H1 (cell line): ENCODE data around the gene SLC7A8. TPM values are rescaled to one million over a fixed set of nuclear protein-coding genes. Genes with fewer than 3 reads are reported as not detected.
A peak's percentile ranks its signal among the peaks of the same experiment; 100 is the strongest.

Experiments used
- CTCF ChIA-PET: fragments of 300-600 bp; sonication (Branson Sonifier 250); formaldehyde crosslinking; loops from one replicate; lab custom pipeline; 2021; ENCODE audit not compliant: partially characterized antibody; lab: Charles Lee
- POLR2A ChIA-PET: fragments of 300-600 bp; sonication (Branson Sonifier 250); formaldehyde crosslinking; loops from one replicate; lab custom pipeline; 2021; ENCODE audit warnings: inconsistent platforms; ENCODE audit not compliant: partially characterized antibody; lab: Charles Lee
- DNase-seq, 2 experiments: peaks; one replicate each; pipeline versions ENCODE4 v3.0.0 to v3.0.0-alpha.2; 2010 to 2022; ENCODE audit warnings: low spot score in 2 of 2, low read depth in 1 of 2, mixed read lengths in 1 of 2
- FAIRE-seq: peaks from 2 replicates; lab custom pipeline; 2011; peaks lifted over from hg19 to GRCh38; lab: Jason Lieb, UNC
- H2AFZ ChIP-seq: 2 replicates; pipeline ENCODE4 v1.8.1; 2012; ENCODE audit warnings: low read length, inconsistent platforms
- H2AK5ac ChIP-seq: 2 replicates; pipeline ENCODE4 v1.6.1; 2013; ENCODE audit warnings: low read depth, low read length
- H2BK120ac ChIP-seq: replicated peaks from 2 replicates; pipeline ENCODE3; 2013; ENCODE audit warnings: low read depth, low read length, inconsistent platforms
- H2BK12ac ChIP-seq: 2 replicates; pipeline ENCODE4 v1.6.1; 2013; ENCODE audit warnings: low read depth, low read length
- H2BK15ac ChIP-seq: 2 replicates; pipeline ENCODE4 v1.6.1; 2013; ENCODE audit warnings: low read length
- H2BK20ac ChIP-seq: 2 replicates; pipeline ENCODE4 v1.6.1; 2013; ENCODE audit warnings: low read length
- H2BK5ac ChIP-seq: 2 replicates; pipeline ENCODE4 v1.6.1; 2013; ENCODE audit warnings: low read depth, low read length
- H3K14ac ChIP-seq: 2 replicates; pipeline ENCODE4 v1.6.1; 2013; ENCODE audit warnings: inconsistent platforms; ENCODE audit not compliant: insufficient read length
- H3K18ac ChIP-seq: 2 replicates; pipeline ENCODE4 v1.6.1; 2013; ENCODE audit warnings: low read length; ENCODE audit errors: extremely low read depth
- H3K23ac ChIP-seq: 2 replicates; pipeline ENCODE4 v1.6.1; 2013; ENCODE audit warnings: inconsistent platforms; ENCODE audit not compliant: insufficient read length
- H3K23me2 ChIP-seq: 2 replicates; pipeline ENCODE4 v1.6.1; 2013; ENCODE audit warnings: low read depth, low read length
- H3K27ac ChIP-seq: 2 replicates; pipeline ENCODE4 v1.6.1; 2011; ENCODE audit warnings: low read depth, low read length, inconsistent platforms
- H3K27me3 ChIP-seq, 4 experiments: replicated peaks in 1 of 4; 1 replicate in 1 of 4; 2 replicates in 3 of 4; pipeline versions ENCODE4 v1.6.1 to v1.8.1; 2011 to 2013; ENCODE audit warnings: low read length in 3 of 4, mild to moderate bottlenecking in 3 of 4, inconsistent platforms in 2 of 4, mixed read lengths in 2 of 4, moderate library complexity in 1 of 4; ENCODE audit not compliant: control insufficient read depth in 3 of 4, insufficient read depth in 3 of 4; ENCODE audit errors: extremely low read depth in 1 of 4
- H3K36me3 ChIP-seq, 4 experiments: 2 replicates each; pipeline versions ENCODE4 v1.6.1 to v1.8.1; 2011 to 2013; ENCODE audit warnings: mild to moderate bottlenecking in 4 of 4, low read length in 3 of 4, moderate library complexity in 2 of 4, control low read depth in 1 of 4, inconsistent platforms in 1 of 4; ENCODE audit not compliant: insufficient read depth in 4 of 4, control insufficient read depth in 2 of 4
- H3K4ac ChIP-seq: replicated peaks from 2 replicates; pipeline ENCODE3; 2013; ENCODE audit warnings: low read length, low read depth, mixed read lengths, inconsistent platforms; ENCODE audit not compliant: insufficient read length
- H3K4me1 ChIP-seq, 4 experiments: replicated peaks in 1 of 4; 1 replicate in 1 of 4; 2 replicates in 3 of 4; pipeline versions ENCODE4 v1.6.1 to v1.8.1; 2011 to 2013; ENCODE audit warnings: low read length in 3 of 4, inconsistent platforms in 2 of 4, mixed read lengths in 1 of 4; ENCODE audit not compliant: insufficient read depth in 4 of 4, control insufficient read depth in 3 of 4
- H3K4me2 ChIP-seq, 2 experiments: 2 replicates each; pipeline versions ENCODE4 v1.6.1 to v1.8.1; 2011 to 2013; ENCODE audit warnings: low read depth in 2 of 2, low read length in 2 of 2, control low read depth in 1 of 2, inconsistent platforms in 1 of 2, mild to moderate bottlenecking in 1 of 2; ENCODE audit not compliant: insufficient read depth in 1 of 2
- H3K4me3 ChIP-seq, 4 experiments: fragments of 200-600, 300-600 bp in 1 of 4; sonication (generic), shearing (Covaris generic), sonication (Bioruptor Twin) in 1 of 4; 2 replicates each; pipeline versions ENCODE4 v1.5.1 to v1.8.1; 2011 to 2016; ENCODE audit warnings: low read length in 4 of 4, low read depth in 3 of 4, control low read depth in 2 of 4, inconsistent platforms in 2 of 4, mild to moderate bottlenecking in 2 of 4, mixed read lengths in 1 of 4, moderate library complexity in 1 of 4; ENCODE audit not compliant: insufficient read depth in 2 of 4; ENCODE audit errors: extremely low read depth in 1 of 4
- H3K56ac ChIP-seq: replicated peaks from 2 replicates; pipeline ENCODE3; 2013; ENCODE audit warnings: low read depth, mild to moderate bottlenecking, mixed read lengths, low read length, inconsistent platforms; ENCODE audit not compliant: insufficient read length
- H3K79me1 ChIP-seq: 2 replicates; pipeline ENCODE4 v1.6.1; 2013; ENCODE audit warnings: low read depth, low read length, control low read depth
- H3K79me2 ChIP-seq, 2 experiments: 2 replicates each; pipeline versions ENCODE4 v1.6.1 to v1.8.1; 2012 to 2013; ENCODE audit warnings: low read length in 2 of 2, mild to moderate bottlenecking in 2 of 2, inconsistent platforms in 1 of 2; ENCODE audit not compliant: insufficient read depth in 2 of 2, control insufficient read depth in 1 of 2
- H3K9ac ChIP-seq, 4 experiments: replicated peaks in 1 of 4; 1 replicate in 1 of 4; 2 replicates in 3 of 4; pipeline versions ENCODE4 v1.6.1 to v1.8.1; 2011 to 2013; ENCODE audit warnings: low read depth in 3 of 4, low read length in 3 of 4, control low read depth in 2 of 4, mild to moderate bottlenecking in 2 of 4, moderate library complexity in 2 of 4, inconsistent platforms in 1 of 4; ENCODE audit errors: extremely low read depth in 1 of 4
- H3K9me3 ChIP-seq, 2 experiments: 2 replicates each; pipeline versions ENCODE4 v1.6.1 to v1.8.1; 2012 to 2013; ENCODE audit warnings: mild to moderate bottlenecking in 2 of 2, moderate library complexity in 2 of 2, control low read depth in 1 of 2, inconsistent platforms in 1 of 2, low read depth in 1 of 2, low read length in 1 of 2, mixed read lengths in 1 of 2; ENCODE audit not compliant: insufficient read depth in 2 of 2
- H4K20me1 ChIP-seq, 2 experiments: replicated peaks in 1 of 2; 2 replicates each; pipeline versions ENCODE3 to v1.8.1; 2011 to 2013; ENCODE audit warnings: inconsistent platforms in 2 of 2, low read length in 2 of 2, mild to moderate bottlenecking in 1 of 2; ENCODE audit not compliant: insufficient read depth in 2 of 2, control insufficient read depth in 1 of 2
- H4K5ac ChIP-seq: 2 replicates; pipeline ENCODE4 v1.6.1; 2013; ENCODE audit warnings: low read length, low read depth, mixed read lengths, inconsistent platforms; ENCODE audit not compliant: insufficient read length
- H4K8ac ChIP-seq: 2 replicates; pipeline ENCODE4 v1.8.0; 2013; ENCODE audit warnings: mild to moderate bottlenecking, moderate library complexity, low read length, inconsistent platforms; ENCODE audit not compliant: insufficient read depth; ENCODE audit errors: extremely low read depth
- H4K91ac ChIP-seq: replicated peaks from 2 replicates; pipeline ENCODE3; 2013; ENCODE audit warnings: low read length, mixed read lengths, inconsistent platforms; ENCODE audit not compliant: insufficient read length
- CTBP2 ChIP-seq: IDR thresholded peaks from 2 replicates; pipeline ENCODE4 v1.7.0; 2011; ENCODE audit warnings: borderline replicate concordance, mild to moderate bottlenecking, moderate library complexity, mixed read lengths, low read length; ENCODE audit not compliant: insufficient read depth, insufficient read length
- EZH2 ChIP-seq: fragments of 200-600 bp; sonication (generic); IDR thresholded peaks from 2 replicates; pipeline ENCODE4 v1.7.1; 2012; ENCODE audit warnings: low read depth, mild to moderate bottlenecking, moderate library complexity, low read length, inconsistent platforms; ENCODE audit not compliant: severe bottlenecking
- JUND ChIP-seq: IDR thresholded peaks from 2 replicates; pipeline ENCODE4 v1.6.1; 2011; ENCODE audit warnings: mild to moderate bottlenecking, improper control_type of control experiment, low read length
- KDM5A ChIP-seq: fragments of 200-600 bp; IDR thresholded peaks from 2 replicates; pipeline ENCODE4 v1.7.1; 2012; ENCODE audit warnings: mild to moderate bottlenecking, low read length, inconsistent platforms, mixed read lengths
- SIX5 ChIP-seq: IDR thresholded peaks from 2 replicates; pipeline ENCODE4 v1.6.1; 2011; ENCODE audit warnings: mild to moderate bottlenecking, low read depth, low read length
- WGBS, 2 experiments: shearing (Covaris generic) in 1 of 2; methylation state at CpG; one replicate each; pipeline versions ENCODE4 v1.1.6 to v1.1.7; 2013 to 2015; ENCODE audit warnings: low lambda C conversion rate in 2 of 2, mixed read lengths in 2 of 2, inconsistent platforms in 1 of 2, low coverage in 1 of 2, missing lambda C conversion rate in 1 of 2; ENCODE audit not compliant: insufficient replicate concordance in 2 of 2, insufficient coverage in 1 of 2, insufficient read length in 1 of 2; ENCODE audit errors: extremely low coverage in 1 of 2, missing lambda C conversion rate in 1 of 2; 5-methylcytosine and 5-hydroxymethylcytosine counted together
- polyA plus RNA-seq, 7 experiments: library from polyadenylated mRNA; depleted of rRNA in 3 of 7; stranded (reverse) in 5 of 7; unstranded in 2 of 7; fragments of >200 nt in 5 of 7; fragments of 200-250 nt in 2 of 7; gene quantifications; 1 replicate in 5 of 7; 2 replicates in 1 of 7; 4 replicates in 1 of 7; pipeline versions ENCODE4 v1.2.1 to v1.2.3, GENCODE V29; 2011 to 2013; ENCODE audit warnings: missing spikeins in 2 of 7, mixed read lengths in 2 of 7
- total RNA-seq: library from RNA; stranded (reverse); fragmentation: NEBNext Ultra II Directional; extraction: Animal tissue kit (Norgen Biotek cat#: 25700); gene quantifications from 2 replicates; pipeline ENCODE4 v1.2.1, GENCODE V29; 2021

Gene SLC7A8
- total and polyA plus RNA-seq, 2 of the 8 experiments (the other 6 are each of a cell fraction or from before 2014, with no cell fraction given), result 182 to 204 TPM

DNA sequence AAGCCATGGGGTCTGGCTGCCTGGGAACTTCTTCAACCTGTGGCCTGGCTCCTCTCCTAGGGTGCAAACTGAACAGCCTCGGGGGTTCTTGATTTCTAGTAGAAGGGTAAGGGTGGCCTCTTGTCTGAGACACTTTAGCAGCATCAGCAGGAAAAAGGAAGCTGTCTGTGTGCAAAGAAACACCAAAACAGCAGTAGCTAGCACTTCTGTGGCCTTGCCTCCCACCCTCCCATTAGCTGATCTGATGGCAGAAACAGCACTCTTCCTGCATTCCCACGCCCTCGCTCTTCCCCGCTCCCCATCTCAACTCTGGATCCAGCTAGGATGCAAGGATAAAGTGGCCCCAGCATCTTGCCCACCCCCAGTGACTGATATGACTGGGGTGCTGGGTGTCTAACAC, 20.7 kb downstream of the SLC7A8 start:
- H3K79me2 ChIP-seq, result no peaks in the 10 kb centered on the region
- FAIRE-seq (no peak), DNase-seq (no peak)
- no peak overlapping the region for H2BK120ac ChIP-seq
- H3K4ac ChIP-seq, result no peak overlapping the region
- no peak overlapping the region for H4K8ac ChIP-seq
- H2BK15ac ChIP-seq, result no peak overlapping the region
- no peak overlapping the region for H3K23ac ChIP-seq
- no peaks in the 10 kb centered on the region for H4K20me1 ChIP-seq
- no peak overlapping the region for H3K4me3 ChIP-seq
- H3K9me3 ChIP-seq, result no peaks in the 10 kb centered on the region
- H4K5ac ChIP-seq, result no peak overlapping the region
- H2AFZ ChIP-seq, result no peak overlapping the region
- H2BK20ac ChIP-seq, result no peak overlapping the region
- H3K27ac ChIP-seq, result no peak overlapping the region
- peak overlapping the region; percentile 13; the same call in 1 of the 2 replicates for H2BK5ac ChIP-seq
- H3K4me2 ChIP-seq, result no peak overlapping the region
- no peak overlapping the region for H3K18ac ChIP-seq
- H3K4me1 ChIP-seq, result peaks cover 9 to 31% (median 17%) of the 10 kb centered on the region in 4 experiments
- POLR2A ChIA-PET, result interaction anchor here (0.7 to 3.1 kb wide), 8 partner anchors 7 to 158 kb away, joined by 3 to 15 read pairs (median 5); partner anchors contain the start of gene PABPN1
- H4K91ac ChIP-seq, result no peak overlapping the region
- H3K56ac ChIP-seq, result no peak overlapping the region
- H3K9ac ChIP-seq, result no peak overlapping the region
- 89% methylated on average over 4 of the region's 4 CpGs; no CpG with 5 or more reads in 1 of the 2 experiments for WGBS, 2 experiments
- no peak overlapping the region for H2AK5ac ChIP-seq
- TF ChIP-seq EZH2, result no peak
- TF ChIP-seq JUND, result no peak
- no peak for TF ChIP-seq SIX5
- TF ChIP-seq CTBP2, result no peak
- no peak for TF ChIP-seq KDM5A
- CTCF ChIA-PET, result interaction anchor here (0.7 to 4.8 kb wide), 10 partner anchors 8 to 132 kb away, joined by 3 to 46 read pairs (median 5); partner anchors contain the start of genes ACIN1 and C14orf119
- H2BK12ac ChIP-seq, result peak overlapping the region; percentile 11; the same call in 1 of the 2 replicates
- H3K27me3 ChIP-seq, result no peaks in the 10 kb centered on the region
- peaks cover 14 to 52% (median 42%) of the 10 kb centered on the region in 4 experiments for H3K36me3 ChIP-seq
- peaks cover 4% of the 10 kb centered on the region; the same call in 1 of the 2 replicates for H3K79me1 ChIP-seq
- H3K14ac ChIP-seq, result no peak overlapping the region
- no peaks in the 10 kb centered on the region for H3K23me2 ChIP-seq
